Ectodermal cell (in vitro differentiated cells): ENCODE results near the gene ABCC8.

Source experiments
- H3K27ac ChIP-seq: 2 replicates; pipeline ENCODE4 v1.7.0; 2013; ENCODE audit warnings: mild to moderate bottlenecking, low read depth, low read length; ENCODE audit not compliant: insufficient read depth, poor library complexity, severe bottlenecking
- H3K27me3 ChIP-seq: 2 replicates; pipeline ENCODE4 v1.7.0; 2013; ENCODE audit warnings: mild to moderate bottlenecking, low read length; ENCODE audit not compliant: insufficient read depth, control insufficient read depth, poor library complexity, severe bottlenecking
- H3K36me3 ChIP-seq: one replicate; pipeline ENCODE4 v1.7.0; 2013; ENCODE audit warnings: low read length; ENCODE audit not compliant: control insufficient read depth, insufficient read depth
- H3K4me1 ChIP-seq: one replicate; pipeline ENCODE4 v1.7.0; 2013; ENCODE audit warnings: low read length; ENCODE audit not compliant: control insufficient read depth, insufficient read depth
- H3K4me3 ChIP-seq: 2 replicates; pipeline ENCODE4 v1.7.0; 2013; ENCODE audit warnings: low read depth, low read length, control low read depth; ENCODE audit not compliant: insufficient read depth
- H3K9me3 ChIP-seq: 2 replicates; pipeline ENCODE4 v1.7.0; 2013; ENCODE audit warnings: mild to moderate bottlenecking, low read length, moderate library complexity; ENCODE audit not compliant: control insufficient read depth
- WGBS, 2 experiments: methylation state at CpG; one replicate each; pipeline ENCODE4 v1.1.7; 2013; ENCODE audit warnings: missing lambda C conversion rate in 2 of 2; 5-methylcytosine and 5-hydroxymethylcytosine counted together

ABCC8 gene

GRCh38 chr11:17516551-17517150, 40.0 kb upstream of the ABCC8 start:
- WGBS, 2 experiments, result 89 to 94% methylated on average over 7 of the region's 7 CpGs
- Histone ChIP-seq H3K27me3 (no peaks in the 10 kb centered on the region), H3K27ac (no peak overlapping the region)

GRCh38 chr11:17515443-17516176, 39.0 kb upstream of the ABCC8 start:
- Histone ChIP-seq H3K9me3 (no peaks in the 10 kb centered on the region), H3K4me3 (no peak overlapping the region), H3K27me3 (no peaks in the 10 kb centered on the region), H3K36me3 (no peaks in the 10 kb centered on the region), H3K4me1 (no peaks in the 10 kb centered on the region), H3K27ac (no peak overlapping the region)
- 92 to 93% methylated on average over 4 of the region's 5 CpGs for WGBS, 2 experiments

More at GRCh38 chr11:17516551-17517150, 40.0 kb upstream of the ABCC8 start:
- no peaks in the 10 kb centered on the region for H3K4me1 ChIP-seq
- no peaks in the 10 kb centered on the region for H3K9me3 ChIP-seq
- no peak overlapping the region for H3K4me3 ChIP-seq
- H3K36me3 ChIP-seq, result no peaks in the 10 kb centered on the region

DNA sequence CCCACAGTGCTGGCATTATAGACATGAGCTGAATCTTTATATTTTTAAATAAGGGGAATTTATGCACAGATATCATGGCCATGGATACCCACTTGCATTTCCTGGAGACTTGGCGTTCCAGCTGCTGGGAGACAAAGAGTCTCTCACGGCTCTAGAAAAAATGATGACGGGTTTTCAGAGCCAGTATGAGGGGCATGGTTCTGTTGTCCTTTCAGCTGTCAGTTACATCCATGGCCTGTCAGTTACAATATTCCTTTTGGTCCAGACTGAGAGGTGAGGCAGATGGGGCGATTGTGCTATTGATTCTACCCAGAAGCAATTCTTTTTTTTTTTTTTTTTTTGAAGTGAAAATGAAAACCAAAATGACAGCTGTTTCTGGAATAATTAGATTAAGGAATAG, 37.8 kb upstream of the ABCC8 start:
- 93 to 94% methylated on average over 4 of the region's 4 CpGs for WGBS, 2 experiments
- H3K4me1 ChIP-seq, result no peaks in the 10 kb centered on the region
- no peak overlapping the region for H3K27ac ChIP-seq
- H3K4me3 ChIP-seq, result no peak overlapping the region
- no peaks in the 10 kb centered on the region for H3K27me3 ChIP-seq
- no peaks in the 10 kb centered on the region for H3K36me3 ChIP-seq
- H3K9me3 ChIP-seq, result no peaks in the 10 kb centered on the region

DNA sequence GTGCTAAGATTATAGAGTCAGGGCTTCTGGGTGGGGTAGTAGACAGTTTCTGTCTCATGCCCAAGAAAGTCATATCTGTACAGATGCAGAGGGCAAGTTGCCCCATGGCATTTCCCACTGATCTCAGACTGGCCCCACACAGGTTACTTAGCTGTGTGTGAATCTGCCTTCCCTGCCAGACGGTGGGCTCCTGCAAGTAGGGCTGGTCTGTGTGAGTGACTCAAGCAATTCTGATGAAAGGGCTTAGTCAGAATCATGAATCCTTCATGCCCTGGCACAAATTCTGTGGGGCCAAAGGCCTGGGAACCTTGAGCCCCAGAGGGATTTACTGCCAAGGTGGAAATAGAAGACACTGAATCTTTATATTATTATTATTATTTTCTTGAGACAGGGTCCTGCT, 37.2 kb upstream of the ABCC8 start:
- H3K4me1 ChIP-seq, result no peaks in the 10 kb centered on the region
- H3K9me3 ChIP-seq, result no peaks in the 10 kb centered on the region
- H3K27ac ChIP-seq, result no peak overlapping the region
- 79 to 92% methylated on average over 1 of the region's 1 CpG for WGBS, 2 experiments
- H3K36me3 ChIP-seq, result no peaks in the 10 kb centered on the region
- no peak overlapping the region for H3K4me3 ChIP-seq
- no peaks in the 10 kb centered on the region for H3K27me3 ChIP-seq

GRCh38 chr11:17512101-17512500, 35.5 kb upstream of the ABCC8 start:
- Histone ChIP-seq H3K9me3 (no peaks in the 10 kb centered on the region), H3K4me3 (no peak overlapping the region), H3K36me3 (no peaks in the 10 kb centered on the region), H3K27me3 (no peaks in the 10 kb centered on the region), H3K4me1 (no peaks in the 10 kb centered on the region), H3K27ac (no peak overlapping the region)
- WGBS, 2 experiments, result 79 to 91% methylated on average over 2 of the region's 2 CpGs

- H3K4me3 ChIP-seq, result no peak overlapping the region
- H3K4me1 ChIP-seq, result no peaks in the 10 kb centered on the region
- WGBS, 2 experiments, result 69 to 71% methylated on average over 3 of the region's 3 CpGs
- no peaks in the 10 kb centered on the region for H3K9me3 ChIP-seq
- H3K27ac ChIP-seq, result no peak overlapping the region
- H3K36me3 ChIP-seq, result no peaks in the 10 kb centered on the region
- H3K27me3 ChIP-seq, result no peaks in the 10 kb centered on the region
These were observed 34.9 kb upstream of the ABCC8 start for GRCh38 chr11:17511571-17511970.

- H3K4me1 ChIP-seq, result no peaks in the 10 kb centered on the region
- H3K27me3 ChIP-seq, result no peaks in the 10 kb centered on the region
- H3K4me3 ChIP-seq, result no peak overlapping the region
- no peak overlapping the region for H3K27ac ChIP-seq
- H3K9me3 ChIP-seq, result no peaks in the 10 kb centered on the region
- WGBS, 2 experiments, result 73 to 86% methylated on average over 4 of the region's 4 CpGs
- H3K36me3 ChIP-seq, result no peaks in the 10 kb centered on the region
These were observed 34.0 kb upstream of the ABCC8 start for GRCh38 chr11:17510507-17511206.

- H3K27ac ChIP-seq, result no peak overlapping the region
- WGBS, 2 experiments, result 63 to 81% methylated on average over 3 of the region's 3 CpGs
These were observed 32.1 kb upstream of the ABCC8 start for GRCh38 chr11:17508791-17509190.

DNA sequence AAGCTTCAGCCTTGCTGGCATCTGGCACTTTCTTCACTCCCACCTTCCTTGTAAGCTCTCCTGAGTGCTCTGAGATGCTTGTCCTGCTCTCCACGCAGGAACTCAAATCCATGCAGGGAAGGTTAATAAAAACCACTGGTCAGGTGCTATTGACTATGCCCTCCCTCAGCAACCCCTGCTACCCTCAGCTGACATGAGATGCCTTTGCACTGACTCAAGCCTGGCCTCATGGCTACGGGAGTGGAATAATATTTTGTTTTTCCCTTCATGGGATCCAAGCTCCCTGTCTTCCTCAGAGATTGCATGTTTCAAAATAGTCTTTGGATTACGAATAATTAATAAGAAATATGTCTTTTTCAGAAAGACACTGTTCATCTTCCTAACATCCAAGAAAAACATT, 31.7 kb upstream of the ABCC8 start:
- H3K9me3 ChIP-seq, result no peaks in the 10 kb centered on the region
- no peak overlapping the region for H3K27ac ChIP-seq
- no peaks in the 10 kb centered on the region for H3K4me1 ChIP-seq
- H3K4me3 ChIP-seq, result no peak overlapping the region
- no peaks in the 10 kb centered on the region for H3K27me3 ChIP-seq
- H3K36me3 ChIP-seq, result no peaks in the 10 kb centered on the region
- 83% methylated on average over 2 to 3 of the region's 3 CpGs for WGBS, 2 experiments

More at GRCh38 chr11:17508791-17509190, 32.1 kb upstream of the ABCC8 start:
- H3K27me3 ChIP-seq, result no peaks in the 10 kb centered on the region
- no peak overlapping the region for H3K4me3 ChIP-seq
- no peaks in the 10 kb centered on the region for H3K9me3 ChIP-seq
- H3K36me3 ChIP-seq, result no peaks in the 10 kb centered on the region
- no peaks in the 10 kb centered on the region for H3K4me1 ChIP-seq

GRCh38 chr11:17507773-17508172, 31.1 kb upstream of the ABCC8 start:
- Histone ChIP-seq H3K4me3 (no peak overlapping the region), H3K9me3 (no peaks in the 10 kb centered on the region), H3K27me3 (no peaks in the 10 kb centered on the region), H3K36me3 (no peaks in the 10 kb centered on the region), H3K27ac (no peak overlapping the region), H3K4me1 (no peaks in the 10 kb centered on the region)
- 89 to 90% methylated on average over 2 of the region's 2 CpGs for WGBS, 2 experiments
